ENCODE data around the gene INPP4A. TPM values are rescaled to one million over a fixed set of nuclear protein-coding genes. Genes with fewer than 3 reads are reported as not detected.
A peak's percentile ranks its signal among the peaks of the same experiment; 100 is the strongest.

Gene INPP4A
- total and polyA plus RNA-seq, 2 of the 13 experiments (the other 11 are each of a cell fraction or from before 2014, with no cell fraction given) = 10.1 to 10.9 TPM

DNA sequence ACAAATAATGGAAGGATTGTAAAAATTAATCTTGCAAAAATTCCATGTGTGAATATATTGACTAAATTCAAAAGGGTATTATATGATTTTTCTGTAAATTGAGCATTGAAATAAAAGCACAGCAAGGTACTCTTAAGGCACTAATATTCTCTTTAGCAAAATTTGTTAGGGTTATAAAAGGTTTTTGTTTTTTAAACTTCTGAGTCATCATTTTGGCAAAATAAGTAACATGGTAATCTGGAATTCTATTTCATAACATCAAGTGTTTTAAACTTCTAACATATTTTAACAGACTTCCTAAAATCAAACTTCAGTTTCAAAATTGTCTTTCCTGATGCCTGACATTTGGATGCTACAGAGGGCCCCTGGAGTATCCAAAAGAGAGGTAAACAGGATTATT, 12.5 kb upstream of the INPP4A start:
- Histone ChIP-seq H4K20me1 (ENCODE audit: insufficient read depth, low read length) (no peaks in the 10 kb centered on the region), H3K9me3 (ENCODE audit: low read length) (peaks cover 17% of the 10 kb centered on the region), H3K27me3 (ENCODE audit: control insufficient read depth in 1 of 2, insufficient read depth in 2 of 2, low read length in 2 of 2) (peaks cover 0 to 21% of the 10 kb centered on the region in 2 experiments; a peak in 3 of 5 replicates), H3K79me2 (ENCODE audit: insufficient read depth, low read length) (no peaks in the 10 kb centered on the region), H3K36me3 (replicated peaks in 1 of 2; ENCODE audit: control insufficient read depth in 1 of 2, insufficient read depth in 2 of 2, low read length in 2 of 2) (no peaks in the 10 kb centered on the region), H3K9ac (ENCODE audit: insufficient read depth, low read depth, low read length) (no peak overlapping the region), H3K4me1 (ENCODE audit: insufficient read depth, low read length) (no peaks in the 10 kb centered on the region), H3K4me2 (ENCODE audit: low read depth, low read length) (no peak overlapping the region), H2AFZ (ENCODE audit: low read length) (no peak overlapping the region), H3K4me3 (replicated peaks in 1 of 3; ENCODE audit: insufficient read depth in 1 of 3, low read depth in 2 of 3, low read length in 3 of 3) (no peak overlapping the region), H3K27ac (ENCODE audit: extremely low read length, insufficient read depth, low read length) (no peak overlapping the region)
- no peak for DNase-seq (ENCODE audit: low spot score)
- in situ Hi-C loops (cut with HindIII; ENCODE audit: extremely low pct_ligation_motif_present, low pct_unique_long_range_greater_than_20kb) (no loop called here), intact Hi-C loops (cut with micrococcal nuclease; ENCODE audit: unreplicated experiment) (no loop called here)
- ATAC-seq = no peak
- CTCF ChIA-PET (ENCODE audit: low intra/inter-chr PET ratio, low total read pairs) = no interaction called here
- no TSS peak for BruUV-seq (replicated peaks)
- POLR2A ChIA-PET = no interaction called here
- FAIRE-seq = no peak
- no peak for TF ChIP-seq POLR2G (IDR thresholded peaks at IDR 0.05; ENCODE audit: low read depth, low read length)
- TF ChIP-seq KLF11 (CRISPR knock-in tag; IDR thresholded peaks at IDR 0.05) = no peak
- TF ChIP-seq, protein P1, sequence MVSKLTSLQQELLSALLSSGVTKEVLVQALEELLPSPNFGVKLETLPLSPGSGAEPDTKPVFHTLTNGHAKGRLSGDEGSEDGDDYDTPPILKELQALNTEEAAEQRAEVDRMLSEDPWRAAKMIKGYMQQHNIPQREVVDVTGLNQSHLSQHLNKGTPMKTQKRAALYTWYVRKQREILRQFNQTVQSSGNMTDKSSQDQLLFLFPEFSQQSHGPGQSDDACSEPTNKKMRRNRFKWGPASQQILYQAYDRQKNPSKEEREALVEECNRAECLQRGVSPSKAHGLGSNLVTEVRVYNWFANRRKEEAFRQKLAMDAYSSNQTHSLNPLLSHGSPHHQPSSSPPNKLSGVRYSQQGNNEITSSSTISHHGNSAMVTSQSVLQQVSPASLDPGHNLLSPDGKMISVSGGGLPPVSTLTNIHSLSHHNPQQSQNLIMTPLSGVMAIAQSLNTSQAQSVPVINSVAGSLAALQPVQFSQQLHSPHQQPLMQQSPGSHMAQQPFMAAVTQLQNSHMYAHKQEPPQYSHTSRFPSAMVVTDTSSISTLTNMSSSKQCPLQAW (CRISPR knock-in tag; IDR thresholded peaks at IDR 0.05) = no peak
- no peak for TF ChIP-seq FIP1L1 (IDR thresholded peaks at IDR 0.05; ENCODE audit: borderline replicate concordance, insufficient read depth, low read depth, low read length)
- TF ChIP-seq MAFK (conservative IDR thresholded peaks at IDR 0.05 in 1 of 2, IDR thresholded peaks at IDR 0.05 in 1 of 2; ENCODE audit: low read length in 2 of 2) = peak in 1 of 2 experiments; percentile 50; a peak in 1 of 4 replicates
- TF ChIP-seq, protein P2, sequence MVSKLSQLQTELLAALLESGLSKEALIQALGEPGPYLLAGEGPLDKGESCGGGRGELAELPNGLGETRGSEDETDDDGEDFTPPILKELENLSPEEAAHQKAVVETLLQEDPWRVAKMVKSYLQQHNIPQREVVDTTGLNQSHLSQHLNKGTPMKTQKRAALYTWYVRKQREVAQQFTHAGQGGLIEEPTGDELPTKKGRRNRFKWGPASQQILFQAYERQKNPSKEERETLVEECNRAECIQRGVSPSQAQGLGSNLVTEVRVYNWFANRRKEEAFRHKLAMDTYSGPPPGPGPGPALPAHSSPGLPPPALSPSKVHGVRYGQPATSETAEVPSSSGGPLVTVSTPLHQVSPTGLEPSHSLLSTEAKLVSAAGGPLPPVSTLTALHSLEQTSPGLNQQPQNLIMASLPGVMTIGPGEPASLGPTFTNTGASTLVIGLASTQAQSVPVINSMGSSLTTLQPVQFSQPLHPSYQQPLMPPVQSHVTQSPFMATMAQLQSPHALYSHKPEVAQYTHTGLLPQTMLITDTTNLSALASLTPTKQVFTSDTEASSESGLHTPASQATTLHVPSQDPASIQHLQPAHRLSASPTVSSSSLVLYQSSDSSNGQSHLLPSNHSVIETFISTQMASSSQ (IDR thresholded peaks at IDR 0.05; ENCODE audit: low read depth) = no peak
- TF ChIP-seq, protein P2 (CRISPR knock-in tag; IDR thresholded peaks at IDR 0.05; ENCODE audit: borderline replicate concordance) = no peak
- TF ChIP-seq, protein P3, sequence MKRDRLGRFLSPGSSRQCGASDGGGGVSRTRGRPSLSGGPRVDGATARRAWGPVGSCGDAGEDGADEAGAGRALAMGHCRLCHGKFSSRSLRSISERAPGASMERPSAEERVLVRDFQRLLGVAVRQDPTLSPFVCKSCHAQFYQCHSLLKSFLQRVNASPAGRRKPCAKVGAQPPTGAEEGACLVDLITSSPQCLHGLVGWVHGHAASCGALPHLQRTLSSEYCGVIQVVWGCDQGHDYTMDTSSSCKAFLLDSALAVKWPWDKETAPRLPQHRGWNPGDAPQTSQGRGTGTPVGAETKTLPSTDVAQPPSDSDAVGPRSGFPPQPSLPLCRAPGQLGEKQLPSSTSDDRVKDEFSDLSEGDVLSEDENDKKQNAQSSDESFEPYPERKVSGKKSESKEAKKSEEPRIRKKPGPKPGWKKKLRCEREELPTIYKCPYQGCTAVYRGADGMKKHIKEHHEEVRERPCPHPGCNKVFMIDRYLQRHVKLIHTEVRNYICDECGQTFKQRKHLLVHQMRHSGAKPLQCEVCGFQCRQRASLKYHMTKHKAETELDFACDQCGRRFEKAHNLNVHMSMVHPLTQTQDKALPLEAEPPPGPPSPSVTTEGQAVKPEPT (CRISPR knock-in tag; IDR thresholded peaks at IDR 0.05; ENCODE audit: low read depth) = no peak
- no peak for TF ChIP-seq FOXA3 (CRISPR knock-in tag; IDR thresholded peaks at IDR 0.05)
- TF ChIP-seq, protein P4, sequence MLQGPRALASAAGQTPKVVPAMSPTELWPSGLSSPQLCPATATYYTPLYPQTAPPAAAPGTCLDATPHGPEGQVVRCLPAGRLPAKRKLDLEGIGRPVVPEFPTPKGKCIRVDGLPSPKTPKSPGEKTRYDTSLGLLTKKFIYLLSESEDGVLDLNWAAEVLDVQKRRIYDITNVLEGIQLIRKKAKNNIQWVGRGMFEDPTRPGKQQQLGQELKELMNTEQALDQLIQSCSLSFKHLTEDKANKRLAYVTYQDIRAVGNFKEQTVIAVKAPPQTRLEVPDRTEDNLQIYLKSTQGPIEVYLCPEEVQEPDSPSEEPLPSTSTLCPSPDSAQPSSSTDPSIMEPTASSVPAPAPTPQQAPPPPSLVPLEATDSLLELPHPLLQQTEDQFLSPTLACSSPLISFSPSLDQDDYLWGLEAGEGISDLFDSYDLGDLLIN (CRISPR knock-in tag; IDR thresholded peaks at IDR 0.05; ENCODE audit: borderline replicate concordance) = no peak
- TF ChIP-seq ZNF264 (CRISPR knock-in tag; IDR thresholded peaks at IDR 0.05) = no peak
- TF ChIP-seq NCOA2 (CRISPR knock-in tag; IDR thresholded peaks at IDR 0.05) = no peak
- 0 out of 2 replicates have a peak, but pooled peaks have one; percentile 15 for TF ChIP-seq MAFF (IDR thresholded peaks at IDR 0.05; ENCODE audit: low read depth, low read length)
- TF ChIP-seq FOSL2 (CRISPR knock-in tag; IDR thresholded peaks at IDR 0.05) = no peak
- TF ChIP-seq, protein P5, sequence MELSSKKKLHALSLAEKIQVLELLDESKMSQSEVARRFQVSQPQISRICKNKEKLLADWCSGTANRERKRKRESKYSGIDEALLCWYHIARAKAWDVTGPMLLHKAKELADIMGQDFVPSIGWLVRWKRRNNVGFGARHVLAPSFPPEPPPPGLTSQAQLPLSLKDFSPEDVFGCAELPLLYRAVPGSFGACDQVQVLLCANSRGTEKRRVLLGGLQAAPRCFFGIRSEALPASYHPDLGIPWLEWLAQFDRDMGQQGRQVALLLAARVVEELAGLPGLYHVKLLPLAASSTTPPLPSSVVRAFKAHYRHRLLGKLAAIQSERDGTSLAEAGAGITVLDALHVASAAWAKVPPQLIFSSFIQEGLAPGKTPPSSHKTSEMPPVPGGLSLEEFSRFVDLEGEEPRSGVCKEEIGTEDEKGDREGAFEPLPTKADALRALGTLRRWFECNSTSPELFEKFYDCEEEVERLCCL (CRISPR knock-in tag; IDR thresholded peaks at IDR 0.05; ENCODE audit: borderline replicate concordance) = no peak
